HL-60 (cell line): ENCODE data around the gene SMTNL2.

ENCODE experiments used
- DNase-seq, 2 experiments: peaks; one replicate each; pipeline ENCODE4 v3.0.0-alpha.2; 2010 to 2020; ENCODE audit warnings: low read depth in 1 of 2, low spot score in 1 of 2
- H3K27ac ChIP-seq: fragments of 250-450 bp; sonication (Bioruptor Pico); replicated peaks from 2 replicates; pipeline ENCODE4 v1.5.1; 2020; ENCODE audit warnings: mild to moderate bottlenecking, moderate library complexity
- H3K27me3 ChIP-seq: fragments of 250-450 bp; sonication (Bioruptor Pico); 2 replicates; pipeline ENCODE4 v1.5.1; 2021; ENCODE audit warnings: mild to moderate bottlenecking, moderate library complexity; ENCODE audit not compliant: insufficient read depth, poor library complexity, severe bottlenecking
- H3K4me3 ChIP-seq: replicated peaks from 2 replicates; pipeline ENCODE4 v1.5.1; 2011; ENCODE audit warnings: mild to moderate bottlenecking, control low read depth, low read length; ENCODE audit not compliant: insufficient read depth
- GABPA ChIP-seq: IDR thresholded peaks from 2 replicates; pipeline ENCODE4 v1.6.1; 2012; ENCODE audit warnings: low read depth
- POLR2AphosphoS5 ChIP-seq: IDR thresholded peaks from 2 replicates; pipeline ENCODE4 v1.6.1; 2012; ENCODE audit warnings: low read depth
- SPI1 ChIP-seq: IDR thresholded peaks from 2 replicates; pipeline ENCODE4 v1.6.1; 2012; ENCODE audit warnings: low read depth, mild to moderate bottlenecking, borderline replicate concordance
- TF ChIP-seq, protein P1 (sequence below): IDR thresholded peaks from one replicate; pipeline ENCODE4 v1.5.1; 2011; ENCODE audit warnings: low read length, control low read depth, inconsistent platforms; ENCODE audit not compliant: insufficient read depth
- TF ChIP-seq, protein P2 (sequence below): IDR thresholded peaks from 2 replicates; pipeline ENCODE4 v1.6.1; 2012; ENCODE audit warnings: low read depth; ENCODE audit not compliant: insufficient replicate concordance

SMTNL2 gene

DNA sequence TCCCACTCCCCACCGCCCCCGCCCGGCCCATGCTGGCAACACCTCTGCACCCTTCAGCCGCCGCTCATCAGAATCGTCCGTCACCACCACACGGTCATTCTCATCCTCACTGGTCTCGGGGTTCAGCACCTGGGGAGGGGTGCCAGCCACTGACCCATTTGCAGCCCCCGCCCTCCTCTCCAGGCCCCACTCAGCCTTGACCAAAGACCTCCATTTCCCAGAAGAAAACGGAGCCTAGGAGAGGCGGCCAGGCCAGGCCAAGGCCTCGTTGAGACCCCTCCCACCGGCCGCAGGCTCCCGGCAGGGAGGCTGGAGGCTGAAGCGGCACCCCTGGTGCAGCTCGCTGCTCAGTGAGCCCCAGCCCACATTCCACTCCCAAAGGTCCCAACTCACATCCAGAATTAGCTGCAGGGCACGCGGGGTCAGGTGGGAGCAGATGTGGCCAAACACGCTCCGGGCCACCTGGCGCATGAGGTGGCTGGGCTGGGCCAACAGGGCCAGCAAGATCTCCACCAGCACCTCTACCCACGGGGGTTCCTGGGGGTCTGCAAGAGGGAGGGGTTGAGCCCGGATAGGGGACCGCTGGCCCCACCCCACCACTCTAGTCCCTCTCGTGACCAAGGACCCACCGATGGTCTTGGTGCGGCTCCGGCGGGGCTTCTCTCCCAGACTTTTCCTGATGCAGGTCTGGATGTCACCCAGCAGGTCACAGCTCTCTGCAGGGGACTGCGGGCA, 38.9 kb upstream of the SMTNL2 start:
- H3K4me3 ChIP-seq, result no peak overlapping the region
- no peaks in the 10 kb centered on the region for H3K27me3 ChIP-seq
- DNase-seq, result no peak
- H3K27ac ChIP-seq, result no peak overlapping the region
- TF ChIP-seq, protein P1, sequence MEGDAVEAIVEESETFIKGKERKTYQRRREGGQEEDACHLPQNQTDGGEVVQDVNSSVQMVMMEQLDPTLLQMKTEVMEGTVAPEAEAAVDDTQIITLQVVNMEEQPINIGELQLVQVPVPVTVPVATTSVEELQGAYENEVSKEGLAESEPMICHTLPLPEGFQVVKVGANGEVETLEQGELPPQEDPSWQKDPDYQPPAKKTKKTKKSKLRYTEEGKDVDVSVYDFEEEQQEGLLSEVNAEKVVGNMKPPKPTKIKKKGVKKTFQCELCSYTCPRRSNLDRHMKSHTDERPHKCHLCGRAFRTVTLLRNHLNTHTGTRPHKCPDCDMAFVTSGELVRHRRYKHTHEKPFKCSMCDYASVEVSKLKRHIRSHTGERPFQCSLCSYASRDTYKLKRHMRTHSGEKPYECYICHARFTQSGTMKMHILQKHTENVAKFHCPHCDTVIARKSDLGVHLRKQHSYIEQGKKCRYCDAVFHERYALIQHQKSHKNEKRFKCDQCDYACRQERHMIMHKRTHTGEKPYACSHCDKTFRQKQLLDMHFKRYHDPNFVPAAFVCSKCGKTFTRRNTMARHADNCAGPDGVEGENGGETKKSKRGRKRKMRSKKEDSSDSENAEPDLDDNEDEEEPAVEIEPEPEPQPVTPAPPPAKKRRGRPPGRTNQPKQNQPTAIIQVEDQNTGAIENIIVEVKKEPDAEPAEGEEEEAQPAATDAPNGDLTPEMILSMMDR, result no peak
- TF ChIP-seq POLR2AphosphoS5, result no peak
- no peak for TF ChIP-seq GABPA

DNA sequence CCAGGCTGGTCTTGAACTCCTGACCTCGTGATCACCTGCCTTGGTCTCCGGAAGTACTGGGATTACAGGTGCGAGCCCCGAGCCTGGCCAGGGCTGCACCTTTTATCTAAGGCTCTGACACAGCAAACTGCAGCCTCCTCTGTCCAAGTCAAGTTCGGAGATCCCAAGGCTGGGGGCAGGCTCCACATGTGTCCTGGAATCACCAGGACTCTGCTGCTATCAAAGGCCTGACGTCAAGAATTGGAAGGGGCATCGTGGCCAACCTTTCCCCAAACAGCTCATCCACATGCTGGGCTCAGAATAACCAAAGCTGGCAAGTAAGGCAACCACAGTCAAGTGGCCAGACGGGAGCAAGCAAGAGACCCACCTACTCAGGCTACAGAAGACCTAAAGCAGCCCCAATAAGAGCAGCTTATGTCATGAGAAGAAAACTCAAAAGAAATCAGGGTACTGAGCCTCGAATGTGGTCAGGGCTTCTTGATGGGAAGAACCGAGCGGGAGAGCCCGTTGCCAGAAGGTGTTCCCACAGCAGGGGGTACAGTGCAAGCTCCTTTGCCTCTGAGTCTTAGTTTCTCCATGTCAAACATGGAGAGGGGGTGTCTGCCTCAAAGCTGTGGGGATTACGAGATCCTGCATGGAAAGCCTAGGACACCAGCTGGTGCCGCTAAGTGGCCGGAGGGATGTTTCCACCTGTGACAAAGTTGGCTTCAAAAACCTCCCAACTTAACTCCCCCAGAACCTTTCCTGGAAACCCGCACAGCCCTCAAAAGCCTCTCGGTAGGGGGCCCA, 37.0 kb upstream of the SMTNL2 start:
- Histone ChIP-seq H3K27ac (no peak overlapping the region), H3K4me3 (no peak overlapping the region), H3K27me3 (no peaks in the 10 kb centered on the region)
- TF ChIP-seq POLR2AphosphoS5 (no peak), GABPA (no peak), SPI1 (no peak)
- TF ChIP-seq, protein P2, sequence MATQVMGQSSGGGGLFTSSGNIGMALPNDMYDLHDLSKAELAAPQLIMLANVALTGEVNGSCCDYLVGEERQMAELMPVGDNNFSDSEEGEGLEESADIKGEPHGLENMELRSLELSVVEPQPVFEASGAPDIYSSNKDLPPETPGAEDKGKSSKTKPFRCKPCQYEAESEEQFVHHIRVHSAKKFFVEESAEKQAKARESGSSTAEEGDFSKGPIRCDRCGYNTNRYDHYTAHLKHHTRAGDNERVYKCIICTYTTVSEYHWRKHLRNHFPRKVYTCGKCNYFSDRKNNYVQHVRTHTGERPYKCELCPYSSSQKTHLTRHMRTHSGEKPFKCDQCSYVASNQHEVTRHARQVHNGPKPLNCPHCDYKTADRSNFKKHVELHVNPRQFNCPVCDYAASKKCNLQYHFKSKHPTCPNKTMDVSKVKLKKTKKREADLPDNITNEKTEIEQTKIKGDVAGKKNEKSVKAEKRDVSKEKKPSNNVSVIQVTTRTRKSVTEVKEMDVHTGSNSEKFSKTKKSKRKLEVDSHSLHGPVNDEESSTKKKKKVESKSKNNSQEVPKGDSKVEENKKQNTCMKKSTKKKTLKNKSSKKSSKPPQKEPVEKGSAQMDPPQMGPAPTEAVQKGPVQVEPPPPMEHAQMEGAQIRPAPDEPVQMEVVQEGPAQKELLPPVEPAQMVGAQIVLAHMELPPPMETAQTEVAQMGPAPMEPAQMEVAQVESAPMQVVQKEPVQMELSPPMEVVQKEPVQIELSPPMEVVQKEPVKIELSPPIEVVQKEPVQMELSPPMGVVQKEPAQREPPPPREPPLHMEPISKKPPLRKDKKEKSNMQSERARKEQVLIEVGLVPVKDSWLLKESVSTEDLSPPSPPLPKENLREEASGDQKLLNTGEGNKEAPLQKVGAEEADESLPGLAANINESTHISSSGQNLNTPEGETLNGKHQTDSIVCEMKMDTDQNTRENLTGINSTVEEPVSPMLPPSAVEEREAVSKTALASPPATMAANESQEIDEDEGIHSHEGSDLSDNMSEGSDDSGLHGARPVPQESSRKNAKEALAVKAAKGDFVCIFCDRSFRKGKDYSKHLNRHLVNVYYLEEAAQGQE, result no peak
- TF ChIP-seq, protein P1, result no peak
- no peak for DNase-seq

DNA sequence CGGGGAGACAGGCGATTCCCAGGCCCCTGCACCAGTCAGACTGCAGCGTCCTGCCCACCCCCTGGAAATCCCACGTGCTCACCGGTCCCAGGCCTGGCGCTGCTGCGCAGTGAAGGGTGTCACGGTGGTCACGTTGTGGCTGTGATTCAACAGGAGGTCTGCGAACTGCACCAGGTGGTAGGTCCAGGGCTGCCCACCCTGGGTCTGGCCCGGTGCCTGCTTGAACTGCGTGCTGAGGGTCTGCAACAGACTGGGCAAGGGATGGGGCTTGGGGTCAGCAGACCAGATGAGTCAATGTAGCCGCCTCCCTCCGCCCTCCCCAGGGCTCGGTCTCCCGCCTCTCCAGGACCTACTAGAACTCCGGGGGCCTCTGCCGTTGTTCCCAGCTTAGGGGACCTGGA, 36.3 kb upstream of the SMTNL2 start:
- Histone ChIP-seq H3K4me3 (no peak overlapping the region), H3K27me3 (no peaks in the 10 kb centered on the region), H3K27ac (no peak overlapping the region)
- TF ChIP-seq POLR2AphosphoS5 (no peak), GABPA (no peak), SPI1 (no peak)
- TF ChIP-seq, protein P2, result no peak
- TF ChIP-seq, protein P1, result no peak
- no peak for DNase-seq
